Sigmoid colon (tissue), 7 donors: Measurements from ENCODE around the gene NAP1L1. TPM values are rescaled to one million over a fixed set of nuclear protein-coding genes. Genes with fewer than 3 reads are reported as not detected.
"Not testable (repeated sequence)": the region's sequence is repeated elsewhere in the genome, so short reads cannot be mapped to it uniquely, and the experiment has no call there.

Source experiments
- DNase-seq: peaks from one replicate; pipeline ENCODE4 v3.0.0-alpha.2; 2019
- H3K27ac ChIP-seq, 4 donors: fragments of 200-600 bp; sonication (generic); one replicate each; pipeline ENCODE4 v1.5.1; 2016 to 2019; ENCODE audit warnings: mild to moderate bottlenecking in 1 of 4
- H3K27me3 ChIP-seq, 3 donors: fragments of 200-600 bp; sonication (generic); one replicate each; pipeline ENCODE4 v1.5.1; 2019; ENCODE audit warnings: mild to moderate bottlenecking in 1 of 3
- H3K36me3 ChIP-seq, 4 donors: fragments of 200-600 bp; sonication (generic); one replicate each; pipeline ENCODE4 v1.5.1; 2016 to 2019
- H3K4me1 ChIP-seq, 4 donors: fragments of 200-600 bp; sonication (generic); one replicate each; pipeline ENCODE4 v1.5.1; 2017 to 2019
- H3K4me3 ChIP-seq, 4 donors: fragments of 200-600 bp; sonication (generic); one replicate each; pipeline ENCODE4 v1.5.1; 2017 to 2019; ENCODE audit warnings: mild to moderate bottlenecking in 2 of 4, moderate library complexity in 1 of 4
- H3K9me3 ChIP-seq, 4 donors: fragments of 200-600 bp in 3 of 4; sonication (generic) in 3 of 4; one replicate each; pipeline versions ENCODE4 v1.5.1 to v1.6.1; 2013 to 2019
- EP300 ChIP-seq, 4 donors: sonication (generic); formaldehyde crosslinking; IDR thresholded peaks; one replicate each; pipeline ENCODE4 v1.6.1; 2017; ENCODE audit warnings: antibody characterized with exemption in 4 of 4
- POLR2A ChIP-seq, 2 donors: fragments of 450-650 bp; IDR thresholded peaks; one replicate each; pipeline ENCODE4 v1.6.1; 2016; ENCODE audit warnings: antibody characterized with exemption in 2 of 2, mild to moderate bottlenecking in 2 of 2, moderate library complexity in 2 of 2
- POLR2AphosphoS5 ChIP-seq, 4 donors: sonication (generic); formaldehyde crosslinking; IDR thresholded peaks; one replicate each; pipeline ENCODE4 v1.6.1; 2017; ENCODE audit warnings: antibody characterized with exemption in 4 of 4
- WGBS, 2 donors: extraction: QIAGEN DNeasy Blood & Tissue Kit; methylation state at CpG; one replicate each; pipeline ENCODE4 v1.1.7; 2013; 5-methylcytosine and 5-hydroxymethylcytosine counted together
- intact Hi-C: fragments of 100-400 bp; cut with DNase I; formaldehyde crosslinking; loops from one replicate; pipeline ENCODE4 v1.15.1; 2023
- polyA plus RNA-seq, 3 donors: library from polyadenylated mRNA; stranded (reverse); fragments of 200-250 nt; gene quantifications; one replicate each; pipeline ENCODE4 v1.2.3, GENCODE V29; 2013
- total RNA-seq, 4 donors: library from RNA; depleted of rRNA; stranded (reverse); fragments of >200 nt; gene quantifications; one replicate each; pipeline ENCODE4 v1.1.0, GENCODE V29; 2016
- TF ChIP-seq, protein P1 (sequence below), 4 experiments: fragments of 450-650 bp in 3 of 4; fragments of 200-600 bp in 1 of 4; IDR thresholded peaks; one replicate each; pipeline ENCODE4 v1.5.1; 2016 to 2019; ENCODE audit warnings: antibody characterized with exemption in 4 of 4, mild to moderate bottlenecking in 3 of 4, moderate library complexity in 2 of 4
- donor health status: healthy with polysubstance abuse.
- donor health status: Bipolar disorder and iron deficiency.
- donor health status: healthy.

Gene NAP1L1
- total and polyA plus RNA-seq, 7 donors, result 103 to 424 (median 321) TPM

DNA sequence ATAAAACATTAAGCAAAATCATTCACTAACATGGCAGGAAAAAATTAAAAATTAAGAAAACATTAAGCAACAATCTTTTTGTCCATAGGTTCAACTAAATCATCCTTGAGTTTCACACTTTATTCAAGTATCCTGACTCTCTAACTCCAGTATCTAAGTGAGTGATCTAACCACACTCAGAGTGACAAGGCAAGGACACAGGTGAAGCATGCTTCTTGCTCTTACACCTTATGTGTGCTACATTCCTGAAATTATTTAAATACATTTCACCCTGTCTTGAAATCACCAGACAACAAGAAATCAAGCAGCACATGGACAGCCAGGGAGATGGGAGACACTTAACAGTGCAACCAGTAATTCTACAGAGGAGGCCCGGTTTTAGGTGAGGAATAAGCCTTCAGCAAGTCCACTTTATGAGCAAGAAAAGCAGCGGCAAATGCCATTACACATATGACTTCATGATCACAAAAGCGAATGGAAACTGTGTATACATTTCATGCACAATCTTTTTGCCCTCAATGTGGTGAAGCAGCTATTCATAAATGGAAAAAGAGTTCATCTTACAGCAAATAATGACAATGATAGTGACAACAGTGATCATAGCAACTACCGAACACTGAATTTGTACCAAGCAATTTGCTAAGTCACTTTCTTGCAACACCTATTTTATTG, 90.3 kb downstream of the NAP1L1 start:
- intact Hi-C loops, result no loop called here
- DNase-seq, result no peak
- Histone ChIP-seq H3K36me3 (no peaks in the 10 kb centered on the region), H3K4me1 (no peaks in the 10 kb centered on the region), H3K27me3 (no peaks in the 10 kb centered on the region), H3K4me3 (no peak overlapping the region), H3K9me3 (no peaks in the 10 kb centered on the region), H3K27ac (no peak overlapping the region)
- TF ChIP-seq, protein P1, sequence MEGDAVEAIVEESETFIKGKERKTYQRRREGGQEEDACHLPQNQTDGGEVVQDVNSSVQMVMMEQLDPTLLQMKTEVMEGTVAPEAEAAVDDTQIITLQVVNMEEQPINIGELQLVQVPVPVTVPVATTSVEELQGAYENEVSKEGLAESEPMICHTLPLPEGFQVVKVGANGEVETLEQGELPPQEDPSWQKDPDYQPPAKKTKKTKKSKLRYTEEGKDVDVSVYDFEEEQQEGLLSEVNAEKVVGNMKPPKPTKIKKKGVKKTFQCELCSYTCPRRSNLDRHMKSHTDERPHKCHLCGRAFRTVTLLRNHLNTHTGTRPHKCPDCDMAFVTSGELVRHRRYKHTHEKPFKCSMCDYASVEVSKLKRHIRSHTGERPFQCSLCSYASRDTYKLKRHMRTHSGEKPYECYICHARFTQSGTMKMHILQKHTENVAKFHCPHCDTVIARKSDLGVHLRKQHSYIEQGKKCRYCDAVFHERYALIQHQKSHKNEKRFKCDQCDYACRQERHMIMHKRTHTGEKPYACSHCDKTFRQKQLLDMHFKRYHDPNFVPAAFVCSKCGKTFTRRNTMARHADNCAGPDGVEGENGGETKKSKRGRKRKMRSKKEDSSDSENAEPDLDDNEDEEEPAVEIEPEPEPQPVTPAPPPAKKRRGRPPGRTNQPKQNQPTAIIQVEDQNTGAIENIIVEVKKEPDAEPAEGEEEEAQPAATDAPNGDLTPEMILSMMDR (IDR thresholded peaks at IDR 0.05), result no peak
- no peak for TF ChIP-seq EP300 (IDR thresholded peaks at IDR 0.05)
- WGBS, 2 donors, result 75 to 89% methylated on average over 4 of the region's 4 CpGs

DNA sequence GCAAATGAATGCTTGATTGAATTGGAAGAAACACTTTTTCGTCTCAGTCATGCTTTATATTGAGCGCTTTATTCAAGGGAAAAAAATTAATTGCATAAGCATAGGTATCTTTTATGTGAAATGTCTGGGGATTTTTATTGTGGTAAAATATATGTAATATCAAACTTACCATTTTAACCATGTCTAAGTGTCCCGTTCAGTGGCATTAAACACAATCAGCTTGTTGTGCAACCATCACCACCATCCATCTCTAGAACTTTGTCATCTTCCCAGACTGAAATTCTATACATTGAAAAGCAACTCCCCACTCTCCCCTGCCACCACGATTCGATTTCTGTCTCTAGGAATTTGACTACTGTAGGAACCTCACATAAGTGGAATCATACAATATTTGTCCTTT, 92.7 kb downstream of the NAP1L1 start:
- intact Hi-C loops, result no loop called here
- TF ChIP-seq, protein P1 (IDR thresholded peaks at IDR 0.05), result no peak
- no peak for TF ChIP-seq POLR2A (IDR thresholded peaks at IDR 0.05)
- TF ChIP-seq POLR2AphosphoS5 (IDR thresholded peaks at IDR 0.05), result no peak
- no peak for TF ChIP-seq EP300 (IDR thresholded peaks at IDR 0.05)

DNA sequence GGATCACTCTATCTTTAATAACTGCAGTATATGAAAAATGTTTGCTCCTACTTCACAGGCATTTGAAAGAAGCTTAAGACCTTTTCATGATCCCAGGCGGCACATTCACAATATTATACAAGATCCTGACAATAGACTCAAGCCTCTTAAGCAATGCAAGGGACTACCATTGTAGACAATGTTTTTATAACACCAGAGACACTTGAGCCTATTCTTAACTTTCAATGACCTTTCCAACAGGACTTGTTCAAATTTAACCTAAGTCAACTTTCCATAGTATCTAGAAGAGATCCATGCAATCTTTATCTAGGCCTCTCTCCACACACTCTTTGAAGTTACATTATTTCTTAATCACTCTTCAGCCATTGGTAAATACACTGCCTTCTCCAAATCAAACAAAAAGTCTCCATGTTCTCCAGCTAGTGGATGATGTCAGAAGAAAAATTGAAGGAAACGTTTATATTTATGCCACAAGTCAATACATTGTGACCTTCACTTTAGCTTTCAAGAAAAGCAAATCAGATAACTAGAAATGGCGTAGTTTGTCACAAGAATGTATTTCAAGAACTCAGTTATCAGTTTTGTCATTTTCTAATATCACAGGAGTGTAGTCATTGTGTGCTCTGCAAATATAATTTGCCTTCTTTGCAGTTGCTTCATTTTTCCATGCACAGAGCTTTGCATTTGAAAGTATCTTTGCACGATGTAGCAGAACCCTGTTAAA, 94.1 kb downstream of the NAP1L1 start:
- intact Hi-C loops, result no loop called here
- TF ChIP-seq POLR2AphosphoS5 (IDR thresholded peaks at IDR 0.05) (no peak), POLR2A (IDR thresholded peaks at IDR 0.05) (no peak), EP300 (IDR thresholded peaks at IDR 0.05) (no peak)
- TF ChIP-seq, protein P1 (IDR thresholded peaks at IDR 0.05), result no peak
- DNase-seq, result no peak
- Histone ChIP-seq H3K27me3 (no peaks in the 10 kb centered on the region), H3K36me3 (no peaks in the 10 kb centered on the region), H3K9me3 (no peaks in the 10 kb centered on the region), H3K4me1 (no peaks in the 10 kb centered on the region), H3K27ac (no peak overlapping the region), H3K4me3 (no peak overlapping the region)
- WGBS, 2 donors, result 62 to 82% methylated on average over 4 of the region's 4 CpGs

More for the DNA sequence above, 92.7 kb downstream of the NAP1L1 start:
- Histone ChIP-seq H3K4me1 (no peaks in the 10 kb centered on the region), H3K36me3 (no peaks in the 10 kb centered on the region), H3K4me3 (no peak overlapping the region), H3K9me3 (no peaks in the 10 kb centered on the region), H3K27me3 (no peaks in the 10 kb centered on the region), H3K27ac (no peak overlapping the region)
- DNase-seq, result no peak
- WGBS, 2 donors, result 70 to 84% methylated on average over 5 of the region's 5 CpGs

DNA sequence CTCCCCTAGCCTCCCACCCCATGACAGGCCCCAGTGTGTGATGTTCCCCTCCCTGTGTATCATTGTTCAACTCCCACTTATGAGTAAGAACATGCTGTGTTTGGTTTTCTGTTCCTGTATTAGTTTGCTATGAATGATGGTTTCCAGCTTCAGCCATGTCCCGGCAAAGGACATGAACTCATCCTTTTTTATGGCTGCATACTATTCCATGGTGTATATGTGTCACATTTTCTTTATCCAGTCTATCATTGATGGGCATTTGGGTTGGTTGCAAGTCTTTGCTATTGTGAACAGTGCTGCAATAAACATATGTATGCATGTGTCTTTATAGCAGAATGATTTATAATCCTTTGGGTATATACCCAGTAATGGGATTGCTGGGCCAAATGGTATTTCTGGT, 96.8 kb downstream of the NAP1L1 start:
- intact Hi-C loops, H3K4me3 ChIP-seq, H3K27me3 ChIP-seq, H3K4me1 ChIP-seq, H3K27ac ChIP-seq, H3K36me3 ChIP-seq, H3K9me3 ChIP-seq, DNase-seq: not testable (repeated sequence)
- 95 to 96% methylated on average over 1 of the region's 1 CpG for WGBS, 2 donors

Other genes with a start within 250 kb of the NAP1L1 start
- 10 to 100 TPM in 1 of 4 donors, 1 to 10 TPM in 3; 3.6 to 10.9 (median 5.3) TPM for gene PHLDA1, start 52.9 kb downstream of the NAP1L1 start, total RNA-seq
- 1 to 10 TPM; 2.4 to 6.6 (median 4.2) TPM for gene PHLDA1, start 52.9 kb downstream of the NAP1L1 start, polyA plus RNA-seq